A204.1 (cell line): ENCODE data around the gene DSCAML1.
"Not testable (repeated sequence)": the region's sequence is repeated elsewhere in the genome, so short reads cannot be mapped to it uniquely, and the experiment has no call there.

Source experiments
- FAIRE-seq: peaks from 2 replicates; lab custom pipeline; 2012; peaks lifted over from hg19 to GRCh38; lab: Jason Lieb, UNC

DSCAML1 gene

DNA sequence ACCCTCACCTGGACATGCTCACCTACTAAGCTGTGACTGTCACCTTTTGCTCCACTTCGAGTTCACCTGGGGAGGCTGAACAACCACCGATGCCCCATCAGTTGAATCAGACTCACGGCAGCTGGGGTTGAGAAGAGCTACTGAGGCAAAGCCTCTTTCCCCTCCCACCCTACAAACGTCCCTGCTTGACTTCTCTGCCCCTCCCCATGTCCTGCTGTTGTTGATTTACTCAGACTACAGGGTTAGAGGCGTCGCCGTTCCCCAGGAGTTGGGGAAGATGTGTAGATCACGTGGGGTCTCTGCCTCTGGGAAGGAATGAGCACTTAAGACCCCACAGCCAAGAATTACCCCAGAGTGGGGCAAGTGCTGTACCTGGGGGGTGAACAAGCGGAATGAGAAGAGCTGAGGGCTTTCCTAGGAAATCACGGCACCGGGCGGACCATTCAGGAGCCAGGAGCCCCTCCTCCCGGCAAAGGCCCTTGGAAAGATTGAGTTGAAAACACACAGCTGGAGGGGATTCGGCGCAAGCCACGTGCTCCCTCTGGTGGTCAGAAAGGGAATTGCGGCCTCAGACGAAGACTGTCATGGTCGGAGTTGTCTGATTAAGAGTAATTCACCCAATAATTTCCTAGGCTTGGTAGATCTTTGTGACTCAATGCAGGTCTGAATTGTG, 20.5 kb upstream of the DSCAML1 start:
- no peak for FAIRE-seq

DNA sequence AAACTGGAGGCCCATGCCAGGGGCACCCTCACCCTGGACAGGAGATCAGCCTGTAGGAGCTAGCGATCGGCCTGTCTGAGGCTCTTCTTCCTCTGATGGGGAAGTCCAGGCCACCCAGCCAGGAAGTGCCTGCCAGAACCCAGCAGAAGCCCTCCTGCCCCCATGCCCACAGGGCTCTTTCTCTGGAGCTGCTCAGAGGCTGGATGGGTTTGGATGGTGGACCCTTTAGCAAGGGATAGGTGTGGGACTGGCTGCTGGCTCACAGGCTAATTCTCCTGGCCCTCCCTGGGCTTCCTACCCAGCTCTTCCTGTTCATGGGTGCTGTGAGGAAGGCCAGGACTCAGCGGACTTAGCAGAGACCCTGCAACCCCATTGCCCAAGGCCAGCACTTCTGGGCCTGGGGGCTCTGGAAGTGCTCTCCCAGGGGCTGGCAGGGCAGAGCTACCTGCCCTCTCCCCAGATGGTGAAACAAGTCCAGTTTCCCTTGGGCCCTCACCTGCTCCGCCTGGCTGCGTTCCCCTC, 19.9 kb upstream of the DSCAML1 start:
- no peak for FAIRE-seq

DNA sequence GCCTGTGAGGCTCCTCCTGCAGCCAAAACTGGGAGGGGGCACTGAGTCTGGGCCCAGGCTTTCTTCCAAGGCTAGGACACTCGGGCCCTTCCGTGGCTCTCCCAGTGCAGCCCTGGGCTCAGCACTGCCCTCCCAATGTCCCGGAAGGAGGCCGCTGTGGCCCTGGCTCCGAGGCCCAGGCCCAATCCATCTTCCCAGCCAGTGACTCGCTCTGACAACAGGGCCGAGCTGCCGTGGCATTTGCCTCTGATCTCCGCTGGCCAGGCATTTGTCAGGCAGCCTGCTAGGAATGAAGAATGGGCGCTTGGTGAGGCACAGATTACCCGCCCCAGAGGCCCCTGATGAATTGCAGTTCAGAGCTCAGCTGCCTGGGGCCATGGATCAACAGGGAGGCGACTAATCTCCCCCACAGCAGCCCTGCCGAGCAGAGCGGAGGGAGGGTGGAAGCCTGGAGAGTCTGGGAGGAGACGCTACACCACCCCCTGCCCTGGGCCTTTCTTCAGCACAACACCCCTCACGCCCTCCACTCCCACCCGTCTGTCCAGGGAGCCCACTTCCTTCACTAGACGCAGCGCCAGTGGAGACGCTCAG, 19.2 kb upstream of the DSCAML1 start:
- FAIRE-seq, result no peak

DNA sequence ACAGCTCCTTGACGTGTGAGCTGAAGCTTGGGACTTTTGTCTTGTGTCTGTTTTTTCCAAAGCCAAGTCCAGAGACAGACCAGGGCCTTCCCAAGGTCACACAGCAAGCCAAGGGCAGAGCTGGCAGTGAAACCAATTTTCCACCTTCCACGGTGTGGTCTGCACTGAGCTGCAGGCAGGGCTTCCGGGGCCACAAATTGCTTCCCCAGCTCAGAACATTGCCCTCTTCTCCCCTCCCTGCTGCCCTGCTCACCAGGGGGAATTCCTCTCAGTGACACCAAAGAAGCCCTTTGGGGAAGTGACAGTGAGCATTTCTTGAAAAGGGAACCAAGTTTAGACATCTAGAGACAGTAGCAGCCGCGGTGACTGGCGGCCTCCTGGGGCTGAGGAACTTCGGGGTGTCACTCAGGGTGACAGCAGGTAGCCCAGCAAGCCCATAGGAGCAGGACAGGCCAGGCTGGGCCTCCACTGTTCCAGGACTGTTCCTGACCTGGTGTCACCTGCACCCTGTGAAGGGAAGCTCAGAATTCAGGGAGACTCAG, 18.3 kb upstream of the DSCAML1 start:
- FAIRE-seq, result no peak

DNA sequence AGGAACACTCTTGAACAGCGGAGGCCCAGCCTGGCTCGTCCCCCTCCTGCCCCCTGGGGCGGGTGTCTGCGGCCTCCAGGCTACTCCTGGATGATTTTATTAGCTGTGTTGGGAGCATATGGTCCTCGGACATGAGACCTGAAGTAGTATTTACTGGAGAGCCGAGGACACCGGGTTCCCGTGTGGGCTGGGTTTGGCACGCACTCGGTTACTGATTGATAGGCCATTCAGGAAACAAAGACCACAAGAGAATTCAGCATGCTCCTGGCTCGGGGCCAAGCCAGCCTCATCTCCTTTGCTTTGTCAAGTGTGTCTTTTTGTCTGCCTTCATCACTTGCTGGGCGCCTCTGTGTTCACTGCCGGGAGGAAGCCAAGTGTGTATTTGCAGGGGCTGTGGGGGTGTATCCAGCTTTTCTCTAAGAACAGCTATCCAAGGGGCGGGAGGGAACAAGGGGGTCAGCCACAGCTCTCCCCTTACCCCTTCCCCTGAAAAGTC, 17.8 kb upstream of the DSCAML1 start:
- FAIRE-seq, result no peak

DNA sequence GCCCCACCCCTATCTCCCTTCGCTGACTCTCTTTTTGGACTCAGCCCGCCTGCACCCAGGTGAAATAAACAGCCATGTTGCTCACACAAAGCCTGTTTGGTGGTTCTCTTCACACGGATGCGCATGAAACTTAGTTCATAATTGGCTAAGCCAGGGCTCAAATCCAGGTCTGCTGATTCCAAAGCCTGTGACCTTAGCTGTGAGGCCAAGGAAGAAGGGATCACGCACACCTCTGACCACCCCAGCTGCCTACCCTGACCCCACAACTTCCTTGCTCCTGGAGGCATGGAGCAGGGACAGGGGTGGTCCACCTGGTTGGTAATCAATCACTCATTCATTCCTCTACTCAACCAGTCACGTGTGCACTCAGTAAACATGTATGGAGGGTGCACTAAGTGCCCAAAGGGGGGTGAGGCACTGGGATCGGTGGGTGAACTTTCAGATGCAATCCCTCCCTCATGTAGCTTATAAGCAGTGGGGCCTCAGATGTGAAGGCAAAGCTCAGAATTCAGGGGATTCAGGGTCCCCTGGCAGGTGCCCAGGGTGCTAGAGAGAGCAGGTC, 17.3 kb upstream of the DSCAML1 start:
- no peak for FAIRE-seq

DNA sequence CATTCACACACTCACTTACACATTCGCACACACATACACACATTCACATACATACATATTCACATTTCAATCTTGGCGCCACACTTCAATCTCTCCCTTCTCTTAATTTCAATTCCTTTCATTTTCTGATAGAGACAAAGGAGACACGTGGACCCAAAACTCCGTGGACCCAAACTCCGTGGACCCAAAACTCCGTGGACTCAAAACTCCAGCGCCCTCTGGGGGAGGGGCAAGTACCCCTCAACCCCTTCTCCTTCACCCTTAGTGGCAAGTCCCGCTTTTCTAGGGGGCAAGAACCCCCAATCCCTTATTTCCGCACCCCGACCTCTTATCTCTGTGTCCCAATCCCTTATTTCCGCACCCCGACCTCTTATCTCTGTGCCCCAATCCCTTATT, 13.0 kb upstream of the DSCAML1 start:
- not testable (repeated sequence) for FAIRE-seq

DNA sequence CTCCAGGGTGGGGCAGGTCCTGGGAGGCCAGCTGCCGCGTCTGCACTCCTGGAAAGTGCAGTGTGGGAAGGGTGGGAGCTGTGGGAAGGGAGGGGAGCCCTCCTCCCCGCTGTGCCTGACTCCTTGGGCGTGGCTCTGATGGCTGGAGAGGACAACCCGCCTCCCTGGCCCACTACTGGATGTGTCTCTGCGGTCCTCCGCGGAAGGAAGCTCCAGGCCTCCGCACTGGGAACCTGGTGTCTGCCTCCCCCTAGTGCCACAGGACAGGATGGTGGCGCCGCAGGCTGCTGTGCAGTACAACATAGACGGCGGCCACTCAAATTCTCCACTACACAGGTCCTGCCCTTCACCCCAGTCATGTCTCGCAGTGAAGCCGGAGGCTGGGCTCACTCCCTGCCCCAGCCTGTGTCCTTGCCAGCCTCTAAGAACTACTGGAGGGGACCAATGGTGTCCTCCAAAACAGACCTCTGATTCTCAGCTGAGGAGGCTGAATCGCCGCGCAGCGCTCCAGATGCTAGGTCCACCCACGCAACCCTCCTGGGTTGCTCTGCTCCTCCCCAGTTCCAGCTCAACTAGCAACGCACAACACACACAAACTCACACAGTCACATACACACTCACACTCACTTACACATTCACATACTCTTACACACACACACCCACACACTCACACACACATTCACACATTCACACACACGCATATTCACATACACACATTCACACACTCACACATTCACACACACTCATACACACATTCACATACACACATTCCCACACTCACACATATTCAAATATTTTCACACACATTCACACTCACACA, 12.4 kb upstream of the DSCAML1 start:
- FAIRE-seq, result no peak

DNA sequence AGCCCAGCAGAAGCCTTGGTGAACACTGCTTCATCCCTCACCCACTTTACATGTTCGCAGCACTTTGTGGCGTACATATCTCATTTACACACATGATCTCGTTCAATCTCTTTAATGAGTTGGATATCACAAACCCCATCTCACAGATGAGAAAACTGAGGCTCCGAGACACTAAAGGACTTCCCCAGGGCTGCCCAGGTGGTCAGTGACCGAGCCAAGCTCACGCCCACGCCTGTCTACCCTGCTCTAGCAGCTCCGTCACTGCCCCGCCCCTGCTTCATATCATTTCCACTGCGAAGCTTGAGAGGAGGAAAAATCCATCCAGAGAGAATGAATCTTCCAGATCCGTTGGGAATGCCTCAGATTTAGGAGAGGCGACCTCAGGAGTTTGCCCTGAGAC, 11.8 kb upstream of the DSCAML1 start:
- no peak for FAIRE-seq

DNA sequence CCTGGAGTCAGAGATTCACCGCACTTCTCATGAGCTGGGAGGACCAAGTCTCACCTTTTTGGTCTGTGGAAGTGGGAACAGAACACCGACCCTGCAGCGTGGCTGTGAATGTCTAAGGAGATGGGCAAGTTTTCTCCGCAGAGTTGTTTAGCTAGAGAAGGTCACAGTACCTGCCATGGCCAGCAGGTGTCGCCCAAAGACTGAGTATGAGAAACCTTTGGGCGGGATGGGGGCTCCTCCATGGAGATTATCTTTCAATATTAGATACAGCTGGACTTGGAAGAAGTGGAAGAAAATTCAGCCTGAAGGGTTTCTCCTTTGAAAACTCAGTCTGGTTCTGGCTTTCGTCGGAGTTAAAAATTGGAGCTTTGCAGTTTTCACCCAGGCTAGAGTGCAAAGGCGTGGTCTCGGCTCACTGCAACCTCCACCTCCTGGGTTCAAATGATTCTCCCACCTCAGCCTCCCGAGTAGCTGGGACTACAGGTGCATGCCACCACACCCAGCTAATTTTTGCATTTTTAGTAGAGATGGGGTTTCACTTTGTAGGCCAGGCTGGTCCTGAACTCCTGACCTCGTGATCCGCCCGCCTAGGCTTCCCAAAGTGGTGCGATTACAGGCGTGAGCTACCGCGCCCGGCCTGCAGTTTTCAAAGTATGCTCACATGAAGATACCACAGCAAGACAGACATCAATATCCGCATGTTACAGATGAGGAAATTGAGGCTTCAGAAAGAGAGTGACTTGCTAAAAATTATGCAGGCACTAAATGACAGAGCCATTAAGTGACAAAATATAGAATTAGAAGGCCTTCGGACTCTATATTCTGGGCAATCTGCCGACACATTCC, 10.7 kb upstream of the DSCAML1 start:
- FAIRE-seq, result no peak

DNA sequence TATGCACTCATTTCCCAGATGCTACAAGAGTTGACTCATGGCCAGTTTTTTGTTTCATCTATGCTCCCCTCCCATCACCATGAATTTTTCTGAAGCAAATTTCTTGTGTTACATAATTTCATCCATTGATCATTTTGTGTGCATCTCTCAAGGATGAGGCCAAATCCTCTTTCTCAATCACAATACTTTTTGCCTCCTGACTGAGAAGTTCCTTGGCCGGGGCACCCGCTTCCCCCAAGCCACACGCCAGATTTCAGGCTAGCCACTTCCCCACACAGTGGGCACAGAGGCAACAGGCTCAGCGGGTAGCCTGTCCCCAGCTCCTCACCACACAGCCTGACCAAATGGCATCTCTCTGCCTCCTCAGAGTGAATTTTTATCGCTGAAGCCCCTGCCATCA, 9.8 kb upstream of the DSCAML1 start:
- FAIRE-seq, result no peak

DNA sequence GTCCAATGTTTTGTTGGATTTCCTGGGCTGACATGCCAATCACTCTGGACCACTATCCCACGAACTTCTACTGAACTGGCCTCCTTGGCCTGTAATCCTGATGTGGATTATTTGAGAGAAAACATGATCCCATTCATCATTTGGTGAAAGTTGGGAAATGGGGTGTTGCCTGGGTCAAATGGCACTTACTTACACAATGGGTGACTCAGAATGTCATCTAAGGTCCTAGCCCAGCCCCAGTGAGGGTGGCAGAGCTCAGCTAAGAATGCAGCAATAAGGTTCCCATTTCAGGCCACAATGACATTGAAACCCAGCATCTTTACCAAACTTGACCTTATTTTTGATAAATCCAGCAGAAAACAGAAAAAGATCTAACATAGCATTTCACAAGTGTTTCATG, 8.0 kb upstream of the DSCAML1 start:
- FAIRE-seq, result no peak

DNA sequence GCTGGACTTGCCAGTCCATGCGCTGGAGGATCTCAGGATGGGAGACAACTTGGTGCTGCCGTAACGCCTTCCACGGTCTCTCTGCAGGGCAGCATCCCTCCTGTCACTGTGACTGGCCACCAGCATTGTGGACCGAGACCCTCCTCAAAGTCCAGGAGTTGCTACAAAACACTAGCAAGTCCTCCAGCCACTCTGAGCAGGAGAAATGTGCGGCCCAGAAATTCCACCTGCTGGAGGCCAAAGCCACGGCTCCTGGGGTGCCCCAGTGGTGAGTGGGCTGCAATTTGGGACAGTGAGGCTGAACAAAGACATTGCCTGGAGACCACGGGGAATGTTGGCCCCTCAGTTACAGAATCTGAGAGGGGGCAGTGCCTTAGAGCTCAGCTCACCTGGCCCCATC, 6.9 kb upstream of the DSCAML1 start:
- FAIRE-seq, result no peak

DNA sequence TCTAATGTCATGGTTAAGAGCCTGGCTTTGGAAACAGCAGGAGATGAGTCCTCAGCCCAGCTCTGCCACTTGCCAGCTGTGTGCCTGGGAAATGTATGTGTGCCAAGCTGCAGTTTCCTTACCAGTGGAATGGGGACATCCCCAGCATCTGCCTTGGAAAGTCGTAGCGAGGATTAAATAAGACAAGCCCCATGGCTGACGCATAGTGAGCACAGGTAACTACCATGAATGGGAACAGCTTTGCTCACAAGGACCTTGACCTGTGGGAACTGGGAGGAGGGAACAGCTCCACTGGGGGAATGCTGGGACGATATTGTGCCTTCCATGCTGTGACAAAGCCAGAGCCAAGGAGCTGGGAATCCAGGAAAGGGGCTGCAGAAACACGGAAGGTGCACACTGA, 2.6 kb upstream of the DSCAML1 start:
- no peak for FAIRE-seq

DNA sequence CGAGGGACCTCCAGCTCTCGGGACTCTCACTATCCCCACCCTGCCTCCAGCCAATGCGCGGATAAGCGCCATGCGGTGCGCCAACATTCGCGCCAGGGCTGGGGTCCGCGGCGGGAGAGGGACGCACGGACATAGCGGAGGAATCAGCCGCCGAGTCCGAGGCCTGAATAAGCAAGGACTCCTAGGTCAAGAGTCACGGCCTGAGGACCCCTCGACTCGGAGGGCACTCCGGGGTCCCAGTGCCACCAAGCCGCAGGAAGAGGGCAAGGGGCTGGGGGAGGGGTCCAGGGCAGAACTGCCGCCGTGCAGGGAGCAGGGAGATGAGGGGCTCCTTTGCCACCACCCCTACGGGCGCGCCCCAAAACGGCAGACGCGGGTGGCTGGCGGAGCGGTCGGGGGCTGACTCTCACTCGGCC, 552 bp downstream of the DSCAML1 start:
- FAIRE-seq, result no peak

DNA sequence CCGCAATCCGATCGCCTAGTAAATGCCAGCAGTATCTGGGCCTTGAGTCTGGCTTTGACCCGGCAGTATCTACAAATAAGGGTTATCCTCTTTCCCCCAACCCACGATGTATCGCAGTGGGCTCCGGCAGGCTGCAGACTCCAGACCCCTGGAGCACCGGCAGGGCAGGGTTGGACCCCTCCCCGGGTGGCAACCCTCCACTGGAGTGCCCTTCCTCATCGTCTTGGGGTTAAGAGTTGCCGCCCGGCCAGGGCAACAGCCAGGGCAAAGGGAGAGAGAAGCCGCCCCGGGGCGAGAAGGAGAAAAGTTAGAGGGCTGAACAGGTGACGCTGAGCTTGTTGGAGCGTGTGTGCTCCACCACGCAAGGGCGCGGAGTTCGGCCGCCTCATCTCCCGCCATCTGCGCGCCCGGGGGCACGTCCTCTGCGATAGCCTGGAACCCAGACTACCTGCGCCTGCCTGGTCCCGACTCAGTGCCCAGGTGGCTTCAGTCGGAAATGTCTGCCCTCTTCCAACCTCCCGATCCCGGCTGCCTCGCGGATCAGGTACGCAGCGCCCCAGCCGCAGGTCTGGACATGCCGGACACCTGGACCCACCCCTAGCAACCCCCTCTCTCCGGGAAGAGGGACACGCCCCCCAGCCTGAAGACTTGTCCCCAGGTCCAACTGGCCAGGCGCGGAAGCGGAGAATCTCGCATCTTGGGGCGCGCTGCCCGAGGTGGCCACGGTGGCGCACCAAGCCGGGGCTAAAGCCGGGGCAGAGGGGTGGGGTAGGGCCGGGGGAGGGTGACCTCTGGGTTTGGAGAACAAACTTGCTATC, 1.2 kb downstream of the DSCAML1 start:
- FAIRE-seq, result no peak

DNA sequence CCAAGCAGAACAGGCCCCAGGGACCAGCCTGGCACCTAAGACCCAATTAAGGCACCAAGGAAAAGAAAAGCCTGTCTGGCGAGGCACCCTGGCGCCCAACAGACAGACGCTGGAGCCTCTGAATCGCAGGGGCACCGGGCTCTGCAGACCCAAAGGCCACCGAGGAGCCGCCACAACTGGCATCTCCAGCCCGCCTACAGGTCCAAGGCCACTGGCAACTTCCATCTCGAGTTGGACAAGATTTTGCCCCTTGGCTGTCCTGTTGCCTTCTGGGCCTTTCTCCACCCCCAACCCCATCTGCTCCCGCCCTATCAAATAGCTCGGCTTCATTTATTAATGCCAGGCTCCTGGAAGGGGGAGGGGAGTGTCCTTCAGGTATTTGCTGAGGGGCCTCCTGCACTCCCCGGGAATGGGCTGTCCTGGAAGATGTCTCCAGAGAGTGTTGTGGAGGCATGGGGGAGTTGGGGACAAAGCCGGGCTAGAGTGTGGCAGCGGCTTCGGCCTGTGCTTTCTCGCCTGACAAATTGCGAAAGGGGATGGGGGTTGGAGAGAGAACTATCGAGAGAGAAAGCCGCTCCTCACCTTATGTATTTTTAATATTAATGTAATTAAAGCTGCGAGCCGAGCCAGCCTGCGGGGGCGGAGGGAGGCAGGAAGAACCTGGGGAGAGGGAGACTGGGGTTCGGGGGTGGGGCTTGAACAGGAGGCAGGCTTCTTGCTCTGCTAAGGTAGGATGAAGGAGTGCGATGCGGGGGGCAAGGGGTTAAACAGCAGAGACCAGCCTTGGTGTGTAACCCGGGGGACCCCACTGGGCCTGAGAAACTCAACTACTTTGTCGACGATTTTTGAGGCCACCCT, 2.0 kb downstream of the DSCAML1 start:
- FAIRE-seq, result no peak

DNA sequence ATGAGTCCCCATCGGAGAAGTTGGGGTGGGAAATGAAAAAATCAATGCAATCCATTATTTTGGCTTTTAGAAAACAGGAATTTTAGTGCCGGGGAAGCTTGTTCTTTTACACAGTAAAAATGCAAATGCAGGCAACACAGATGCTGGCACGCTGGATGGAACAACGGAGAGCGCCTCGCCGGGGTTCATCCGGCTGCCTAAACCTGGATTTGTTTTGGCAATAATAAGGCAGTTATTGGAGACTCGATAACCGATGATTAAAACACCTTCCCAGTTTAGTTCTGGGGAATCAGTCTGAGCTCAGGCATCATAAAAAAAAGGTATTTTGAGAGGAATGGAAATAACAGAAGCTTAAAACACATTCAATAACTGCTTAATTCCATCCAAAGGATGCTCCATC, 2.9 kb downstream of the DSCAML1 start:
- no peak for FAIRE-seq

DNA sequence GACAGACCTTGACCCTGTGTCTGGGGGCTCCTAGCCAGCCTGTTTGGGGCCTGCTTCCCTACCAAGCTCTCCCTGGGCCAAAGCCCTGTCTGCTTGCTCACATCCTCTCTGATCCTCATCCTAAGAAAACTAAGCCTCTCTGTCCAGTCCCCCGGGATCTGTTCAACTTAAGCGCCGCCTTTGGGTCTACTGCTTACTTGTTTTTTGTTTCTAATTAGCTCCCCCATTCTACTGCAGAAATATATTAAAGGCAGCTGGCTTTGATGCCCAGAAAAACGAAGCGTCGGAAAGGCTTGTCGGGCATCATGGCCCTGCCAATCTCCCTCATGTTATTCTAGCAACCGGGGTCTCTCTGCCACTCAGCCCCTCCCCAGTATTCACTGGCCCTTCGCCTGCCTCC, 3.4 kb downstream of the DSCAML1 start:
- no peak for FAIRE-seq

DNA sequence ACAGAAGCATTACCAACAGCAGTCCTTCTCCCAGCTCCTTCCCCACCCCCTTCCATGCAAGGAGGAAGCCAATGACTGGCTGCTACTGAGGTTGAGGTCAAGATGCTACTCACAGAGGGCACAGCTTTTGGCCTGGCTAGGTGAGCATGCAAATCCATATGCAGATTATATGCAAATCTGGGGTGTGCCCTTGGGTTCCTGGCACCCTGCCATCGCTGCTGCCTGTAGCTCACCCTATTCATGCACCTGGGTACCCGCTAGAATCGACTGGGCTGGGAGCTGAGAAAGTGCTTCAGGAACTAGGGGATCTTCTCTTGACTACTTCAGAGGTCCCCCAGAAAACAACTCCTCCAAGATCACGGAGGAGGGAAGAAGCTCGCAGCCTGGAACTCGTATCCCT, 4.0 kb downstream of the DSCAML1 start:
- FAIRE-seq, result no peak
